Measurements from ENCODE around the gene GPR26. TPM values are rescaled to one million over a fixed set of nuclear protein-coding genes. Genes with fewer than 3 reads are reported as not detected.
A peak's percentile ranks its signal among the peaks of the same experiment; 100 is the strongest.

Gene GPR26, protein sequence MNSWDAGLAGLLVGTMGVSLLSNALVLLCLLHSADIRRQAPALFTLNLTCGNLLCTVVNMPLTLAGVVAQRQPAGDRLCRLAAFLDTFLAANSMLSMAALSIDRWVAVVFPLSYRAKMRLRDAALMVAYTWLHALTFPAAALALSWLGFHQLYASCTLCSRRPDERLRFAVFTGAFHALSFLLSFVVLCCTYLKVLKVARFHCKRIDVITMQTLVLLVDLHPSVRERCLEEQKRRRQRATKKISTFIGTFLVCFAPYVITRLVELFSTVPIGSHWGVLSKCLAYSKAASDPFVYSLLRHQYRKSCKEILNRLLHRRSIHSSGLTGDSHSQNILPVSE
- 0.01 TPM for polyA plus RNA-seq (2013, experiment 1 of 2; ENCODE audit: insufficient read length)
- 0.01 TPM for polyA plus RNA-seq (2013, experiment 2 of 2; ENCODE audit: insufficient read length)

DNA sequence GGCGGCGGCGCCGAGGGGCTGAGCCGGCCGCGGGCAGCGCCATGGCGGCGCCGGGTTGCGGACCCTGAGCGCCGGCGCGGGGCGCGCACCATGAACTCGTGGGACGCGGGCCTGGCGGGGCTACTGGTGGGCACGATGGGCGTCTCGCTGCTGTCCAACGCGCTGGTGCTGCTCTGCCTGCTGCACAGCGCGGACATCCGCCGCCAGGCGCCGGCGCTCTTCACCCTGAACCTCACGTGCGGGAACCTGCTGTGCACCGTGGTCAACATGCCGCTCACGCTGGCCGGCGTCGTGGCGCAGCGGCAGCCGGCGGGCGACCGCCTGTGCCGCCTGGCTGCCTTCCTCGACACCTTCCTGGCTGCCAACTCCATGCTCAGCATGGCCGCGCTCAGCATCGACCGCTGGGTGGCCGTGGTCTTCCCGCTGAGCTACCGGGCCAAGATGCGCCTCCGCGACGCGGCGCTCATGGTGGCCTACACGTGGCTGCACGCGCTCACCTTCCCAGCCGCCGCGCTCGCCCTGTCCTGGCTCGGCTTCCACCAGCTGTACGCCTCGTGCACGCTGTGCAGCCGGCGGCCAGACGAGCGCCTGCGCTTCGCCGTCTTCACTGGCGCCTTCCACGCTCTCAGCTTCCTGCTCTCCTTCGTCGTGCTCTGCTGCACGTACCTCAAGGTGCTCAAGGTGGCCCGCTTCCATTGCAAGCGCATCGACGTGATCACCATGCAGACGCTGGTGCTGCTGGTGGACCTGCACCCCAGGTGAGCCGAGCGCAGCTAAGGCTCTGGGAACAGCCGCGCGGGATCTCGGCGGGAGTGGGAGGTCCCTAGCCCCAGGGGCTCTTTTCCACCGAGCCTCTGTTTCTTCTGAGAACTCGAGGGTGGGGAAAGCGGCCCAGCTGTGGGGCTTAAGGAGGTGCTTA lies at the start of gene GPR26:
TSS of gene GPR26 (plus strand) at position 38 of the 919 bp plus-strand sequence. CDS start at position 91, 53 bp downstream.
- DNase-seq: no peak

GRCh38 chr10:123618224-123618623 lies 47.9 kb upstream of the GPR26 start:
- DNase-seq: no peak

GRCh38 chr10:123619067-123619855 lies 46.9 kb upstream of the GPR26 start:
- no peak for DNase-seq

DNA sequence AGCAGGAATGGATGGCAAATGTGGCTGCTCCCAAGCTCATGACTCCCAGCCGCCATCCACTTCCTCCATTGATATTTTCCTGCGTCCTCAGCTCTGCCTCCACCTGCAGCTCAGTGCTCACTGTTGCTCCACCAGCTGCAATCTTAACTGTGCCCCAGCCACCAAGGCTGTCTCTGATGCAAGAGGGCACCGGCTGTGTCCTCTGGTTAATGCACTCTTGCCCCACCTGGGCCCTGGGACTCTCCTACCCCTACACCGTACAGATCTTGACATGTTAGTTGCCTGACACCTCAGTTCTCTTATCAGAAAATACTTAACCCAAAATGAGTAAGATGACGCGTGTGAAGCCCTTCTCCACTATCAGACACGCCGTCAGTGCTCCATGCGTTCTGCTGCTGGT lies 45.5 kb upstream of the GPR26 start:
- no peak for DNase-seq

DNA sequence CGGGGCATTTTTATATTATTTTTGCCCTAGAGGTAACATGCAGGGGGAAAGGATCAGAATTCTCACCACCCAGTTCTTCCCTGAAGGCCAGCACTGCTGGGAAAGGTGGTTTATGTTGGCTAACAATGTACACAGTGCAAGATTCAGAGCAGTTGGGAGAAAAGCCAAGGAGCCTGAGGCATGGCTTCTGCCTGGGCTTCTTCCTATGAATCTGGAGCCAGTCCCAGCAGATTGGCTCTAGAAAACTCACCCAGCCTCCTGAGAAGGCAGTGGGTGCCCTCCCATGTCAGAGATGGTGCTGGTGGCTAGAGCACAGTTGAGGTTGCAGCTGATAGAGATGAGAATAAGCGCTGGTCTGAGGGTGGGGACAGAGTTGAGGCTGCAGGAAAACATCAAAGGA lies 44.7 kb upstream of the GPR26 start:
- DNase-seq: no peak

GRCh38 chr10:123621916-123622315 lies 44.2 kb upstream of the GPR26 start:
- peak; percentile 59 for DNase-seq

GRCh38 chr10:123622381-123622780 lies 43.8 kb upstream of the GPR26 start:
- peak; percentile 80 for DNase-seq

DNA sequence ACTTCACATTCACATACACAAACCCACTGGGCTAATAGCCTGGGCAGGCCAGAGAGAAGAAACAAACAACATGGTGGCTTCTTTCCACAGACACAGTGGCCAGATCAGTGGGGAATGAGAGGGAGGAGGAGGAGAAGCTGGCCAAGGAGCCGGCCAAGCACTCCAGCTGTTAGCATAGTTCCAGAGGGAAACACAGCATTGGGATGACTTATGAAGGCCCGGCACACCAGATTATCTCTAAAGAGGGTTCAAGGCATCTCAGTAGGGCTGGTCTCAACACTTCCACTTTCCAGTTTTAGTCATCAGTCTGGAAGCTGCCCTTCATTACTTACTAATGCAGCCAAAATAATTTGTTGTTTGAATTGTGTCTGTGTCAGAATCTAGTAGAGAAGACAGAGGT lies 42.1 kb upstream of the GPR26 start:
- DNase-seq: no peak

GRCh38 chr10:123633106-123633505 lies 33.0 kb upstream of the GPR26 start:
- no peak for DNase-seq

DNA sequence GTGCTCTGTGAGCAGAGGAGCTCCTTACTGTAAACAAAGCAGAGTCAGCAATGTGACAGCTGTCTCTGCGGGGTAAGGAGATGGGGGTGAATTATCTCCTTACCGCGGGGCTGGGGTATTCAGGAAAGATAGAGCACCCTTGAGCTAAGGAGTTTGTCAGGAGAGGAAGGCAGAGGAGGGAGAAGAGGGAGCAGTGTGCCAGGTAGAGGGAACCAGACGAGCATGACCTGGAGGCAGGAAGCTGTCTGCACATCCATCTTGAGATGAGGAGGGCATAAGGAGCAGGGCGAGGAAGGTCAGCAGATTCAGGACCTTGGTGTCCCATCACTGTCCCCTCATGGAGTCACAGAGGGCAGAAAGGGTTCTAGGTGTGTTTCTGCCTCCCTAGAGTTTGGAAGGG lies 32.5 kb upstream of the GPR26 start:
- no peak for DNase-seq

GRCh38 chr10:123634221-123634620 lies 31.9 kb upstream of the GPR26 start:
- DNase-seq: no peak

- no peak for DNase-seq
Measured at GRCh38 chr10:123635131-123635530, 31.0 kb upstream of the GPR26 start.

DNA sequence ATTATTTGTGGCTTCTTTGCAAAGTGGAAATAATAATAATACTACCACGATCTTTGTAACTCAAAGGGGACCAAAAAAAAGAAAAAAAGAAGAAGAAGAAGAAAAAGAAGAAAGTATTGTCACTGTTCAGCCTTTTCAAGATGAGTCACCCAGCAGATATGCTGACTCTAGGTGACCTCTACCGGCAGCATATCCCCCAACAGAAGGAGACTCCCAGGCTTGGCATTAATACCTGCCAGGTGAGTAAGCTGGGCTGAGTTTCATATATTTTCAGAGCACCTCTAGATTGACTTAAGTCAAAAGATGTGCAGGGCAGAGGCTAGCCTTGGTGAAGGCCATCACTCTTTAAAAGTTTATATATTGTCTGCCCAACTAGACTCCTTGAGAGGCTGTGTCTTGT lies 30.4 kb upstream of the GPR26 start:
- DNase-seq: no peak

- DNase-seq: peak; percentile 59
Measured at GRCh38 chr10:123636598-123637325, 29.4 kb upstream of the GPR26 start.

DNA sequence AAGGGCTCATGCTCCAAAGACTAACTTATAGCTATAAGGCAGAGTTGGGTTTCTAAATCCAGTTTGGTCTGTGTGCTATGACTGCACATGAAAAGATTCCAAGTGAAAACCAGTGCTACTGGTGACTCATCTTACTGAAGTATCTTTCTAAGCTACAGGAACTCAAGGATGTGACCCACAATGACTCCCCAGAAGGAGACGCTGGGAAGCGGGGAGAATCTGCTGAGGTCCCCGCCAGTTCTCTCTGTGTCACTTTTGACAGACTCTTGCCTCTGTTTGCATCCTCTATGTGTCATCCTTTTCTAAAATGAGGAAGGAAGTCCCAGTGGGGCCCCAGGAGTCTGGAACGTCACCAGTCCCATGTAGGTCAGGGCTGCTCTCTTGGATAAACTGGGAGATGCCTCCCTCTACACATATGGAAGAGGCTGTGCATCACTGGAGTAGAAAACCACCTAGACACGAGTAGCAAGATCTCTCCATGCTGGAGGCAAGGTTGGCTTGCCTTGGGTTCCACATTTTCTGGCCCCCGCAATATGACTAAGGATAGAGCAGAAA lies 28.8 kb upstream of the GPR26 start:
- peak; percentile 80 for DNase-seq

DNA sequence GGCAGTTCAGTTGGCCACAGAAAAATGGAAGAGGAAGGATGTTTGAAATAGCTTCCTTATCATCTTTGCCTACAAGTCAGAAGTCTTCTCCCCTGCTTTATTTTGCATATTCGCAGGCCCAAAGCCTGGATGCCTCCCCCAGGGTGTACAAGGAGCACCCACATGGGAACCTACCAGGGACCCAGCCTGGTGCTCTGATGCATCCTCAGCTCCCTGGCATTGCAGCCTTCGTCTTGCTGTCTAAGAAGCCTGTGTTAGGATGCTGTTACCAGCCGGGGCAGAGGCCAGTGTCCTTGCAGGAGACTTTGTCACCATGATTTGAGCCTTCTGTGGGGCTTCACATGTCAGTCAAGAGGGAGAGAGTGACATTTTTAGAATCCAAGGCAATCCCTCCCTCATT lies 27.0 kb upstream of the GPR26 start:
- DNase-seq: no peak

- peak; percentile 53 for DNase-seq
Measured at GRCh38 chr10:123640016-123640535, 26.1 kb upstream of the GPR26 start.

DNA sequence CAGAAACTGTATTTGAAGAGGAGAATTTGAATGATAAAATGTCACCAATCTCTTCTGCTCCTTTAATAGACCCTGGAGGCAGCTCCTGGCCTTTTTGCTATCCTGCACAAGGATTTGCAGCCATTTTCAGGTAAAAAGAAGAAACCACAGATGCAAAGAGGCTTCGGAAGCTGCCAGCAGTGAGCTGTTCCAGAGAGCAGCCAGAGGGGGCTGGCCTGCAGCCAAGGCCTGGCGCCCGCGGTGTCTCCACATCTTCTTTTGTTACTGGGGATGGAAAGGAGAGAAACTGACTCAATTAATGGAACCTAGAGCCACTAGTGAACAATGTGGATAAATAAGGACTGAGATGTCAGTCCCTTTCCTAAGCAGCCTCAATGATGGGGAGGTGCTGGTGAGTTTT lies 23.9 kb upstream of the GPR26 start:
- DNase-seq: no peak

DNA sequence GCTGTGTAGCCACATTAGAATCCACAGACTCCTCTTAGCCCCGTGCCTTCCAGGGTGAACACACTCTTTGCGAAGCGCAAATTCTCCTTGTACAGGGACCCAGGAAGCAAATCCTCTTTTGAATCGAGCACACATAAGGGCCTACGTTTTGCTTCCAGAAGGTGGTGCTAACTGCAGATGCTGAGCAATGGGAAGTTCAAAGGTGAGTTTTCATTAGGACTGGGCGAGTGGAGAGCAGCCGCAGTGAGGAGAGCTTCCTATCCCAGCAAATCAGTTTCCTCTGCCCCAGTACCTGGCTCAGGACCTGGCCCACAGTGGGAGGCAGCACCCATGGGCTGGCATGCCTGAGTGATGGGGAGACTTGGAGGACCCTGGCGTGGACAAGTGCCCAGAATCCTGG lies 23.5 kb upstream of the GPR26 start:
- no peak for DNase-seq

- no peak for DNase-seq
Measured at GRCh38 chr10:123643315-123643714, 22.8 kb upstream of the GPR26 start.

- no peak for DNase-seq
Measured at GRCh38 chr10:123645016-123645415, 21.1 kb upstream of the GPR26 start.

Data from fibroblast of skin of abdomen (primary cell).